HG03135 (cell line): ENCODE data around the gene SPRR2B.
"Not testable (repeated sequence)": the region's sequence is repeated elsewhere in the genome, so short reads cannot be mapped to it uniquely, and the experiment has no call there.

ENCODE experiments used
- ATAC-seq: cut with Tn5 transposase; IDR thresholded peaks from one replicate; pipeline ENCODE4 v1.9.1; 2021; ENCODE audit warnings: mild to moderate bottlenecking, moderate library complexity; ENCODE audit not compliant: unreplicated experiment

SPRR2B gene

GRCh38 chr1:153071511-153071910, at the start of gene SPRR2B:
Gene SPRR2B (minus strand): TSS chr1:153071611. CDS start chr1:153070839, 772 bp downstream.
- no peak for ATAC-seq

- no peak for ATAC-seq
Observed at GRCh38 chr1:153120945-153121344, 49.5 kb upstream of the SPRR2B start.

- ATAC-seq: no peak
Observed at GRCh38 chr1:153119491-153119971, 48.1 kb upstream of the SPRR2B start.

- ATAC-seq: not testable (repeated sequence)
Observed at GRCh38 chr1:153115264-153115663, 43.9 kb upstream of the SPRR2B start.

GRCh38 chr1:153113416-153113815, 42.0 kb upstream of the SPRR2B start, which contains the start of gene SPRR2F:
Gene SPRR2F (minus strand): TSS chr1:153113516. CDS start chr1:153112733, 783 bp downstream.
- ATAC-seq: no peak

- not testable (repeated sequence) for ATAC-seq
Observed at GRCh38 chr1:153112454-153112853, 41.0 kb upstream of the SPRR2B start.

- no peak for ATAC-seq
Observed at GRCh38 chr1:153100245-153100644, 28.8 kb upstream of the SPRR2B start.

GRCh38 chr1:153099461-153100045, 28.1 kb upstream of the SPRR2B start:
- no peak for ATAC-seq

GRCh38 chr1:153095764-153096163, 24.4 kb upstream of the SPRR2B start:
- no peak for ATAC-seq

GRCh38 chr1:153094426-153094825, 23.0 kb upstream of the SPRR2B start, which contains the start of gene SPRR2E:
Gene SPRR2E (minus strand): TSS chr1:153094526. CDS start chr1:153093751, 775 bp downstream.
- no peak for ATAC-seq

- no peak for ATAC-seq
Observed at GRCh38 chr1:153087652-153088051, 16.2 kb upstream of the SPRR2B start.

- no peak for ATAC-seq
Observed at GRCh38 chr1:153081736-153082135, 10.3 kb upstream of the SPRR2B start.

- ATAC-seq: no peak
Observed at GRCh38 chr1:153072806-153073726, 1.7 kb upstream of the SPRR2B start.

- ATAC-seq: no peak
Observed at GRCh38 chr1:153070243-153070642, 1.2 kb downstream of the SPRR2B start.

GRCh38 chr1:153058826-153059784, 12.3 kb downstream of the SPRR2B start:
- ATAC-seq: no peak

GRCh38 chr1:153058154-153058553, 13.3 kb downstream of the SPRR2B start:
- no peak for ATAC-seq

GRCh38 chr1:153057375-153057774, 14.0 kb downstream of the SPRR2B start, which contains the start of gene SPRR2A:
Gene SPRR2A (minus strand): TSS chr1:153057512. CDS start chr1:153056735, 777 bp downstream.
- no peak for ATAC-seq

- not testable (repeated sequence) for ATAC-seq
Observed at GRCh38 chr1:153056111-153056510, 15.3 kb downstream of the SPRR2B start.

- ATAC-seq: no peak
Observed at GRCh38 chr1:153049211-153049610, 22.2 kb downstream of the SPRR2B start.

- ATAC-seq: no peak
Observed at GRCh38 chr1:153040950-153041631, 30.3 kb downstream of the SPRR2B start, which contains the start of gene SPRR2D. Gene SPRR2D (minus strand): TSS chr1:153041120. CDS start chr1:153040346, 774 bp downstream.
